Neutrophil (primary cell): ENCODE results near the gene SIK1.
"Not testable (repeated sequence)": the region's sequence is repeated elsewhere in the genome, so short reads cannot be mapped to it uniquely, and the experiment has no call there.

Experiments
- H3K27ac ChIP-seq: fragments of 200-600 bp; sonication (generic); 2 replicates; pipeline ENCODE4 v1.5.1; 2016; ENCODE audit warnings: mild to moderate bottlenecking, moderate library complexity
- H3K27me3 ChIP-seq: fragments of 200-600 bp; sonication (generic); 2 replicates; pipeline ENCODE4 v1.6.0; 2016; ENCODE audit warnings: mild to moderate bottlenecking
- H3K36me3 ChIP-seq: fragments of 200-600 bp; sonication (generic); 2 replicates; pipeline ENCODE4 v1.5.1; 2017
- H3K4me1 ChIP-seq, 2 experiments: fragments of 200-600 bp in 1 of 2; sonication (generic) in 1 of 2; 1 replicate in 1 of 2; 2 replicates in 1 of 2; pipeline versions ENCODE4 v1.5.1 to v1.6.1; 2013 to 2016; ENCODE audit warnings: low read depth in 1 of 2, low read length in 1 of 2, mild to moderate bottlenecking in 1 of 2, moderate library complexity in 1 of 2; ENCODE audit not compliant: control insufficient read depth in 1 of 2, insufficient read depth in 1 of 2
- H3K4me3 ChIP-seq, 2 experiments: fragments of 200-600 bp in 1 of 2; sonication (generic) in 1 of 2; 1 replicate in 1 of 2; 2 replicates in 1 of 2; pipeline ENCODE4 v1.5.1; 2013 to 2016; ENCODE audit warnings: low read depth in 1 of 2, low read length in 1 of 2, mild to moderate bottlenecking in 1 of 2, moderate library complexity in 1 of 2
- H3K9me3 ChIP-seq: fragments of 200-600 bp; sonication (generic); 2 replicates; pipeline ENCODE4 v1.5.1; 2016

Gene SIK1

GRCh38 chr21:43426004-43426403 is 927 bp downstream of the SIK1 start:
- not testable (repeated sequence) for H3K4me1 ChIP-seq, H3K27me3 ChIP-seq, H3K27ac ChIP-seq, H3K36me3 ChIP-seq, H3K9me3 ChIP-seq, H3K4me3 ChIP-seq

- H3K27ac ChIP-seq, H3K4me1 ChIP-seq, H3K27me3 ChIP-seq, H3K36me3 ChIP-seq, H3K4me3 ChIP-seq, H3K9me3 ChIP-seq: not testable (repeated sequence)
Observed at GRCh38 chr21:43419475-43419874, 7.5 kb downstream of the SIK1 start.

GRCh38 chr21:43414576-43414975 is 12.4 kb downstream of the SIK1 start:
- not testable (repeated sequence) for H3K27ac ChIP-seq, H3K27me3 ChIP-seq, H3K9me3 ChIP-seq, H3K4me1 ChIP-seq, H3K36me3 ChIP-seq, H3K4me3 ChIP-seq

GRCh38 chr21:43412020-43412788 is 14.7 kb downstream of the SIK1 start:
- H3K9me3 ChIP-seq, H3K27ac ChIP-seq, H3K36me3 ChIP-seq, H3K27me3 ChIP-seq, H3K4me3 ChIP-seq, H3K4me1 ChIP-seq: not testable (repeated sequence)

GRCh38 chr21:43410456-43411068 is 16.4 kb downstream of the SIK1 start:
- not testable (repeated sequence) for H3K4me1 ChIP-seq, H3K9me3 ChIP-seq, H3K27me3 ChIP-seq, H3K36me3 ChIP-seq, H3K27ac ChIP-seq, H3K4me3 ChIP-seq

GRCh38 chr21:43407139-43407538 is 19.8 kb downstream of the SIK1 start:
- H3K27me3 ChIP-seq, H3K36me3 ChIP-seq, H3K9me3 ChIP-seq, H3K4me3 ChIP-seq, H3K27ac ChIP-seq, H3K4me1 ChIP-seq: not testable (repeated sequence)

GRCh38 chr21:43404450-43404849 is 22.5 kb downstream of the SIK1 start:
- not testable (repeated sequence) for H3K27me3 ChIP-seq, H3K27ac ChIP-seq, H3K9me3 ChIP-seq, H3K4me1 ChIP-seq, H3K4me3 ChIP-seq, H3K36me3 ChIP-seq

- H3K27me3 ChIP-seq, H3K4me3 ChIP-seq, H3K4me1 ChIP-seq, H3K36me3 ChIP-seq, H3K9me3 ChIP-seq, H3K27ac ChIP-seq: not testable (repeated sequence)
Observed at GRCh38 chr21:43403651-43404430, 23.1 kb downstream of the SIK1 start.

- H3K27ac ChIP-seq, H3K27me3 ChIP-seq, H3K4me3 ChIP-seq, H3K9me3 ChIP-seq, H3K36me3 ChIP-seq, H3K4me1 ChIP-seq: not testable (repeated sequence)
Observed at GRCh38 chr21:43401125-43401524, 25.8 kb downstream of the SIK1 start.

GRCh38 chr21:43399595-43400015 is 27.3 kb downstream of the SIK1 start:
- H3K27me3 ChIP-seq, H3K4me1 ChIP-seq, H3K27ac ChIP-seq, H3K9me3 ChIP-seq, H3K36me3 ChIP-seq, H3K4me3 ChIP-seq: not testable (repeated sequence)

GRCh38 chr21:43399136-43399535 is 27.8 kb downstream of the SIK1 start:
- not testable (repeated sequence) for H3K4me3 ChIP-seq, H3K9me3 ChIP-seq, H3K4me1 ChIP-seq, H3K27ac ChIP-seq, H3K27me3 ChIP-seq, H3K36me3 ChIP-seq

- H3K9me3 ChIP-seq, H3K4me3 ChIP-seq, H3K27ac ChIP-seq, H3K27me3 ChIP-seq, H3K36me3 ChIP-seq, H3K4me1 ChIP-seq: not testable (repeated sequence)
Observed at GRCh38 chr21:43398533-43398932, 28.4 kb downstream of the SIK1 start.

- H3K9me3 ChIP-seq, H3K36me3 ChIP-seq, H3K27me3 ChIP-seq, H3K4me3 ChIP-seq, H3K27ac ChIP-seq, H3K4me1 ChIP-seq: not testable (repeated sequence)
Observed at GRCh38 chr21:43398000-43398399, 28.9 kb downstream of the SIK1 start.

- not testable (repeated sequence) for H3K36me3 ChIP-seq, H3K9me3 ChIP-seq, H3K27me3 ChIP-seq, H3K4me1 ChIP-seq, H3K4me3 ChIP-seq, H3K27ac ChIP-seq
Observed at GRCh38 chr21:43397439-43397808, 29.5 kb downstream of the SIK1 start.
